ENCODE data around the gene RAPGEF6. TPM values are rescaled to one million over a fixed set of nuclear protein-coding genes. Genes with fewer than 3 reads are reported as not detected.
"Not testable (repeated sequence)": the region's sequence is repeated elsewhere in the genome, so short reads cannot be mapped to it uniquely, and the experiment has no call there.

RAPGEF6 gene
- total and polyA plus RNA-seq, 2 experiments from 2014 or later, result 9.5 to 20.3 TPM

GRCh38 chr5:131593436-131593835 lies 41.6 kb downstream of the RAPGEF6 start:
- not testable (repeated sequence) for H3K4me1 ChIP-seq (ENCODE audit: insufficient read depth); H3K4me1 Mint-ChIP-seq; H3F3A ChIP-seq (replicated peaks; ENCODE audit: low read depth); H3K9me2 ChIP-seq (ENCODE audit: insufficient read depth); ATAC-seq; H3K4me3 ChIP-seq; H3K4me3 Mint-ChIP-seq; H4K20me1 ChIP-seq (replicated peaks; ENCODE audit: insufficient read depth); H3K27me3 ChIP-seq (ENCODE audit: insufficient read depth); H3K36me3 ChIP-seq (ENCODE audit: insufficient read depth); H3K27me3 Mint-ChIP-seq (ENCODE audit: insufficient read depth, low read depth, poor library complexity); H3K27ac ChIP-seq (ENCODE audit: low read depth); H2AFZ ChIP-seq; H3K4me2 ChIP-seq; DNase-seq (ENCODE audit: low spot score); H3K27ac Mint-ChIP-seq
- peaks cover 19% of the 10 kb centered on the region; the same call in 2 of the 3 replicates for H3K9me3 Mint-ChIP-seq
- H3K79me2 ChIP-seq (replicated peaks; ENCODE audit: insufficient read depth), result peaks cover 47% of the 10 kb centered on the region
- H3K36me3 Mint-ChIP-seq (ENCODE audit: low read depth), result peaks cover 39% of the 10 kb centered on the region

GRCh38 chr5:131589510-131590348 lies 45.3 kb downstream of the RAPGEF6 start:
- Mint-ChIP-seq H3K36me3 (ENCODE audit: low read depth) (peaks cover 11% of the 10 kb centered on the region), H3K4me1 (peaks cover 11% of the 10 kb centered on the region; the same call in 2 of the 3 replicates), H3K27ac (no peak overlapping the region), H3K27me3 (ENCODE audit: insufficient read depth, low read depth, poor library complexity) (no peaks in the 10 kb centered on the region), H3K4me3 (no peak overlapping the region), H3K9me3 (peaks cover 7% of the 10 kb centered on the region; the same call in 2 of the 3 replicates)
- peak; percentile 87 for ATAC-seq
- Histone ChIP-seq H3K4me1 (ENCODE audit: insufficient read depth) (peaks cover 6% of the 10 kb centered on the region; the same call in 1 of the 2 replicates), H3K27me3 (ENCODE audit: insufficient read depth) (no peaks in the 10 kb centered on the region), H3F3A (replicated peaks; ENCODE audit: low read depth) (no peaks in the 10 kb centered on the region), H3K36me3 (ENCODE audit: insufficient read depth) (no peaks in the 10 kb centered on the region), H4K20me1 (replicated peaks; ENCODE audit: insufficient read depth) (peaks cover 9% of the 10 kb centered on the region; the same call in 1 of the 2 replicates), H3K79me2 (replicated peaks; ENCODE audit: insufficient read depth) (peaks cover 42% of the 10 kb centered on the region), H3K4me3 (no peak overlapping the region), H2AFZ (no peak overlapping the region), H3K27ac (ENCODE audit: low read depth) (0 out of 2 replicates have a peak overlapping the region, but pooled peaks have one; percentile 41), H3K4me2 (no peak overlapping the region), H3K9me2 (ENCODE audit: insufficient read depth) (no peaks in the 10 kb centered on the region)
- TF ChIP-seq CTCF (conservative IDR thresholded peaks at IDR 0.05; ENCODE audit: low read depth in 2 of 2) (peak; percentile 81 to 92), EZH2phosphoT487 (IDR thresholded peaks at IDR 0.05; ENCODE audit: unreplicated experiment) (no peak)
- DNase-seq (ENCODE audit: low spot score), result peak; percentile 82

- no peak for DNase-seq (ENCODE audit: low spot score)
- ATAC-seq, result no peak
- peaks cover 9% of the 10 kb centered on the region; the same call in 1 of the 2 replicates for H4K20me1 ChIP-seq (replicated peaks; ENCODE audit: insufficient read depth)
- TF ChIP-seq CTCF (conservative IDR thresholded peaks at IDR 0.05; ENCODE audit: low read depth in 2 of 2), result peak in 1 of 2 experiments; percentile 15; a peak in 1 of 4 replicates
- TF ChIP-seq ZNF114 (CRISPR knock-in tag; IDR thresholded peaks at IDR 0.05), result no peak
- no peak for TF ChIP-seq JUNB (IDR thresholded peaks at IDR 0.05; ENCODE audit: unreplicated experiment)
- peaks cover 2% of the 10 kb centered on the region for H3K27me3 Mint-ChIP-seq (ENCODE audit: insufficient read depth, low read depth, poor library complexity)
- H3K4me2 ChIP-seq, result no peak overlapping the region
- H3K27ac ChIP-seq (ENCODE audit: low read depth), result no peak overlapping the region
- no peak overlapping the region for H3K4me3 Mint-ChIP-seq
- H3K27ac Mint-ChIP-seq, result 0 out of 2 replicates have a peak overlapping the region, but pooled peaks have one; percentile 65
- peaks cover under 1% of the 10 kb centered on the region; the same call in 2 of the 3 replicates for H3K36me3 Mint-ChIP-seq (ENCODE audit: low read depth)
- no peaks in the 10 kb centered on the region; the same call in 2 of the 3 replicates for H3K9me3 Mint-ChIP-seq
- H3K4me3 ChIP-seq, result no peak overlapping the region
- no peaks in the 10 kb centered on the region for H3K9me2 ChIP-seq (ENCODE audit: insufficient read depth)
- no peaks in the 10 kb centered on the region for H3F3A ChIP-seq (replicated peaks; ENCODE audit: low read depth)
- H3K79me2 ChIP-seq (replicated peaks; ENCODE audit: insufficient read depth), result peaks cover 55% of the 10 kb centered on the region
- no peak overlapping the region for H2AFZ ChIP-seq
- peaks cover 17% of the 10 kb centered on the region for H3K4me1 Mint-ChIP-seq
- no peaks in the 10 kb centered on the region for H3K36me3 ChIP-seq (ENCODE audit: insufficient read depth)
- H3K4me1 ChIP-seq (ENCODE audit: insufficient read depth), result peaks cover 9% of the 10 kb centered on the region; the same call in 1 of the 2 replicates
- H3K27me3 ChIP-seq (ENCODE audit: insufficient read depth), result no peaks in the 10 kb centered on the region
Measured at GRCh38 chr5:131587541-131587940, 47.5 kb downstream of the RAPGEF6 start.

Measured in GM23338 (cell line).